H1 (cell line): ENCODE data around the gene NOB1. TPM values are rescaled to one million over a fixed set of nuclear protein-coding genes. Genes with fewer than 3 reads are reported as not detected.

Experiments used
- BCL11A ChIP-seq, 2 experiments: IDR thresholded peaks; one replicate each; pipeline ENCODE4 v1.6.1; 2011; ENCODE audit warnings: low read depth in 2 of 2, low read length in 2 of 2, mild to moderate bottlenecking in 2 of 2
- EZH2 ChIP-seq: fragments of 200-600 bp; sonication (generic); IDR thresholded peaks from 2 replicates; pipeline ENCODE4 v1.7.1; 2012; ENCODE audit warnings: low read depth, mild to moderate bottlenecking, moderate library complexity, low read length, inconsistent platforms; ENCODE audit not compliant: severe bottlenecking
- HDAC2 ChIP-seq, 2 experiments: fragments of 300-600 bp in 1 of 2; sonication (generic) in 1 of 2; IDR thresholded peaks; 2 replicates each; pipeline ENCODE4 v1.6.1; 2011 to 2012; ENCODE audit warnings: low read depth in 2 of 2, low read length in 2 of 2, mild to moderate bottlenecking in 2 of 2, moderate library complexity in 2 of 2, borderline replicate concordance in 1 of 2, inconsistent platforms in 1 of 2
- JUND ChIP-seq: IDR thresholded peaks from 2 replicates; pipeline ENCODE4 v1.6.1; 2011; ENCODE audit warnings: mild to moderate bottlenecking, improper control_type of control experiment, low read length
- KDM5A ChIP-seq: fragments of 200-600 bp; IDR thresholded peaks from 2 replicates; pipeline ENCODE4 v1.7.1; 2012; ENCODE audit warnings: mild to moderate bottlenecking, low read length, inconsistent platforms, mixed read lengths
- SIN3A ChIP-seq, 2 experiments: IDR thresholded peaks in 1 of 2; conservative IDR thresholded peaks in 1 of 2; 2 replicates each; pipeline ENCODE4 v1.6.1; 2011 to 2012; ENCODE audit warnings: low read length in 2 of 2, improper control_type of control experiment in 1 of 2, low read depth in 1 of 2, mild to moderate bottlenecking in 1 of 2
- TCF12 ChIP-seq: IDR thresholded peaks from 2 replicates; pipeline ENCODE4 v1.6.1; 2011; ENCODE audit warnings: low read depth, mild to moderate bottlenecking, low read length
- polyA plus RNA-seq, 7 experiments: library from polyadenylated mRNA; depleted of rRNA in 3 of 7; stranded (reverse) in 5 of 7; unstranded in 2 of 7; fragments of >200 nt in 5 of 7; fragments of 200-250 nt in 2 of 7; gene quantifications; 1 replicate in 5 of 7; 2 replicates in 1 of 7; 4 replicates in 1 of 7; pipeline versions ENCODE4 v1.2.1 to v1.2.3, GENCODE V29; 2011 to 2013; ENCODE audit warnings: missing spikeins in 2 of 7, mixed read lengths in 2 of 7
- total RNA-seq: library from RNA; stranded (reverse); fragmentation: NEBNext Ultra II Directional; extraction: Animal tissue kit (Norgen Biotek cat#: 25700); gene quantifications from 2 replicates; pipeline ENCODE4 v1.2.1, GENCODE V29; 2021
- TF ChIP-seq, protein P1 (sequence below): fragments of 300-600 bp; sonication (generic); IDR thresholded peaks from 2 replicates; pipeline ENCODE4 v1.7.1; 2012; ENCODE audit warnings: low read length, moderate library complexity, mild to moderate bottlenecking, inconsistent platforms; ENCODE audit not compliant: insufficient replicate concordance
- TF ChIP-seq, protein P2 (sequence below): IDR thresholded peaks from 2 replicates; pipeline ENCODE4 v1.6.1; 2012; ENCODE audit warnings: inconsistent platforms

The NOB1 gene
- total and polyA plus RNA-seq, 2 of the 8 experiments (the other 6 are each of a cell fraction or from before 2014, with no cell fraction given), result 88.2 to 108 TPM

DNA sequence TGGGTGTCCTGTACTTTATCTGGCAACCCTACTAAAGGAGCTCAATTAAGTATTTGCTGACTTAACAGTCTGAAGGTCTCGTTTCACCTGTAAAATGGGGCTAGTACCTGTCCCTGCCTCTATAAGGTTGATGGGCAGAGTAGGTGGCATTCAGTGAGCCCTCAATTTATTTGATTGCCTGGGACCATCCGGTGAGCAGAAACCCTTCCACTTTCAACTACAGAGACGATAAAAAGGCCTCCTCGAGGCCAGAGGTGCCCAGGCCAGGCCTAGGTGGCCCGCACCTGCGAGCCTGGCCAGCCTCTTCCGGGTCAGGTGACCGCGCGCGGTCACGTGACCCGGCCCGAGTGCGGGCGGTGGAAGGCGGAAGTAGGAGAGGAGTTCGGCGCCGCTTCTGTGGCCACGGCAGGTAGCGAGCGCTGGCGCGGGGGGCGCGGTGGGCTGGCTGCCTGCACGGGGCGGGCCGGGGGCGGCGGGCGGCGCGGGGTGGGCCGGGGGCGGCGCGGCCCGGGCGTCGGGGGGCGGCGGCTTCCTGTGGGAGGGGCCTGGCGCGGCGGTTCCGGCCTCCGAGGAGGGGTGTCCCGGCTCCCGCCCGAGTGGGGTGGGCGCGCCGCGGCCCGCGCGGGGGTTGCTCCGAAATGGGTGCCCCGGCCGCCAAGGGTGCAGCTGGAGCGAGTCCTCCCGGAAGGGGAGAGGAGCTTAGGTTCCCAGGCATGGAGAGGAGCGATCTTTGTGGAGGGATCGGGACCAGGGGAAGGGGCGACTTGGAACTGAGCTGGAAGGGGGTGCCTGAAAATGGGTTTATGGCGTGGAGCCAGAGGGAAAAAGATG lies 7.5 kb upstream of the NOB1 start, which contains the start of gene WWP2 (continued):
- TF ChIP-seq, protein P1, sequence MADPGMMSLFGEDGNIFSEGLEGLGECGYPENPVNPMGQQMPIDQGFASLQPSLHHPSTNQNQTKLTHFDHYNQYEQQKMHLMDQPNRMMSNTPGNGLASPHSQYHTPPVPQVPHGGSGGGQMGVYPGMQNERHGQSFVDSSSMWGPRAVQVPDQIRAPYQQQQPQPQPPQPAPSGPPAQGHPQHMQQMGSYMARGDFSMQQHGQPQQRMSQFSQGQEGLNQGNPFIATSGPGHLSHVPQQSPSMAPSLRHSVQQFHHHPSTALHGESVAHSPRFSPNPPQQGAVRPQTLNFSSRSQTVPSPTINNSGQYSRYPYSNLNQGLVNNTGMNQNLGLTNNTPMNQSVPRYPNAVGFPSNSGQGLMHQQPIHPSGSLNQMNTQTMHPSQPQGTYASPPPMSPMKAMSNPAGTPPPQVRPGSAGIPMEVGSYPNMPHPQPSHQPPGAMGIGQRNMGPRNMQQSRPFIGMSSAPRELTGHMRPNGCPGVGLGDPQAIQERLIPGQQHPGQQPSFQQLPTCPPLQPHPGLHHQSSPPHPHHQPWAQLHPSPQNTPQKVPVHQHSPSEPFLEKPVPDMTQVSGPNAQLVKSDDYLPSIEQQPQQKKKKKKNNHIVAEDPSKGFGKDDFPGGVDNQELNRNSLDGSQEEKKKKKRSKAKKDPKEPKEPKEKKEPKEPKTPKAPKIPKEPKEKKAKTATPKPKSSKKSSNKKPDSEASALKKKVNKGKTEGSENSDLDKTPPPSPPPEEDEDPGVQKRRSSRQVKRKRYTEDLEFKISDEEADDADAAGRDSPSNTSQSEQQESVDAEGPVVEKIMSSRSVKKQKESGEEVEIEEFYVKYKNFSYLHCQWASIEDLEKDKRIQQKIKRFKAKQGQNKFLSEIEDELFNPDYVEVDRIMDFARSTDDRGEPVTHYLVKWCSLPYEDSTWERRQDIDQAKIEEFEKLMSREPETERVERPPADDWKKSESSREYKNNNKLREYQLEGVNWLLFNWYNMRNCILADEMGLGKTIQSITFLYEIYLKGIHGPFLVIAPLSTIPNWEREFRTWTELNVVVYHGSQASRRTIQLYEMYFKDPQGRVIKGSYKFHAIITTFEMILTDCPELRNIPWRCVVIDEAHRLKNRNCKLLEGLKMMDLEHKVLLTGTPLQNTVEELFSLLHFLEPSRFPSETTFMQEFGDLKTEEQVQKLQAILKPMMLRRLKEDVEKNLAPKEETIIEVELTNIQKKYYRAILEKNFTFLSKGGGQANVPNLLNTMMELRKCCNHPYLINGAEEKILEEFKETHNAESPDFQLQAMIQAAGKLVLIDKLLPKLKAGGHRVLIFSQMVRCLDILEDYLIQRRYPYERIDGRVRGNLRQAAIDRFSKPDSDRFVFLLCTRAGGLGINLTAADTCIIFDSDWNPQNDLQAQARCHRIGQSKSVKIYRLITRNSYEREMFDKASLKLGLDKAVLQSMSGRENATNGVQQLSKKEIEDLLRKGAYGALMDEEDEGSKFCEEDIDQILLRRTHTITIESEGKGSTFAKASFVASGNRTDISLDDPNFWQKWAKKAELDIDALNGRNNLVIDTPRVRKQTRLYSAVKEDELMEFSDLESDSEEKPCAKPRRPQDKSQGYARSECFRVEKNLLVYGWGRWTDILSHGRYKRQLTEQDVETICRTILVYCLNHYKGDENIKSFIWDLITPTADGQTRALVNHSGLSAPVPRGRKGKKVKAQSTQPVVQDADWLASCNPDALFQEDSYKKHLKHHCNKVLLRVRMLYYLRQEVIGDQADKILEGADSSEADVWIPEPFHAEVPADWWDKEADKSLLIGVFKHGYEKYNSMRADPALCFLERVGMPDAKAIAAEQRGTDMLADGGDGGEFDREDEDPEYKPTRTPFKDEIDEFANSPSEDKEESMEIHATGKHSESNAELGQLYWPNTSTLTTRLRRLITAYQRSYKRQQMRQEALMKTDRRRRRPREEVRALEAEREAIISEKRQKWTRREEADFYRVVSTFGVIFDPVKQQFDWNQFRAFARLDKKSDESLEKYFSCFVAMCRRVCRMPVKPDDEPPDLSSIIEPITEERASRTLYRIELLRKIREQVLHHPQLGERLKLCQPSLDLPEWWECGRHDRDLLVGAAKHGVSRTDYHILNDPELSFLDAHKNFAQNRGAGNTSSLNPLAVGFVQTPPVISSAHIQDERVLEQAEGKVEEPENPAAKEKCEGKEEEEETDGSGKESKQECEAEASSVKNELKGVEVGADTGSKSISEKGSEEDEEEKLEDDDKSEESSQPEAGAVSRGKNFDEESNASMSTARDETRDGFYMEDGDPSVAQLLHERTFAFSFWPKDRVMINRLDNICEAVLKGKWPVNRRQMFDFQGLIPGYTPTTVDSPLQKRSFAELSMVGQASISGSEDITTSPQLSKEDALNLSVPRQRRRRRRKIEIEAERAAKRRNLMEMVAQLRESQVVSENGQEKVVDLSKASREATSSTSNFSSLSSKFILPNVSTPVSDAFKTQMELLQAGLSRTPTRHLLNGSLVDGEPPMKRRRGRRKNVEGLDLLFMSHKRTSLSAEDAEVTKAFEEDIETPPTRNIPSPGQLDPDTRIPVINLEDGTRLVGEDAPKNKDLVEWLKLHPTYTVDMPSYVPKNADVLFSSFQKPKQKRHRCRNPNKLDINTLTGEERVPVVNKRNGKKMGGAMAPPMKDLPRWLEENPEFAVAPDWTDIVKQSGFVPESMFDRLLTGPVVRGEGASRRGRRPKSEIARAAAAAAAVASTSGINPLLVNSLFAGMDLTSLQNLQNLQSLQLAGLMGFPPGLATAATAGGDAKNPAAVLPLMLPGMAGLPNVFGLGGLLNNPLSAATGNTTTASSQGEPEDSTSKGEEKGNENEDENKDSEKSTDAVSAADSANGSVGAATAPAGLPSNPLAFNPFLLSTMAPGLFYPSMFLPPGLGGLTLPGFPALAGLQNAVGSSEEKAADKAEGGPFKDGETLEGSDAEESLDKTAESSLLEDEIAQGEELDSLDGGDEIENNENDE, result no peak
- TF ChIP-seq BCL11A (IDR thresholded peaks at IDR 0.05; ENCODE audit: low read depth in 2 of 2, low read length in 2 of 2), result no peak
- TF ChIP-seq HDAC2 (IDR thresholded peaks at IDR 0.05; ENCODE audit: borderline replicate concordance in 1 of 2, low read depth in 2 of 2, low read length in 2 of 2), result no peak
- TF ChIP-seq TCF12, result peak; percentile 91
- TF ChIP-seq, protein P2, sequence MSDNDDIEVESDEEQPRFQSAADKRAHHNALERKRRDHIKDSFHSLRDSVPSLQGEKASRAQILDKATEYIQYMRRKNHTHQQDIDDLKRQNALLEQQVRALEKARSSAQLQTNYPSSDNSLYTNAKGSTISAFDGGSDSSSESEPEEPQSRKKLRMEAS, result peak; percentile 77; the same call in 1 of the 2 replicates
- TF ChIP-seq KDM5A, result 0 out of 2 replicates have a peak, but pooled peaks have one; percentile 49
- no peak for TF ChIP-seq JUND
- no peak for TF ChIP-seq EZH2
- peak; percentile 95 to 96 for TF ChIP-seq SIN3A (conservative IDR thresholded peaks at IDR 0.05 in 1 of 2, IDR thresholded peaks at IDR 0.05 in 1 of 2; ENCODE audit: low read depth in 1 of 2, low read length in 2 of 2)
